Astrocyte (in vitro differentiated cells and primary cell): Measurements from ENCODE around the gene STMN1. TPM values are rescaled to one million over a fixed set of nuclear protein-coding genes. Genes with fewer than 3 reads are reported as not detected.

Source experiments
- DNase-seq: peaks from one replicate; pipeline ENCODE4 v3.0.0-alpha.2; 2010; ENCODE audit warnings: low read depth
- FAIRE-seq: peaks from 2 replicates; lab custom pipeline; 2011; peaks lifted over from hg19 to GRCh38; lab: Jason Lieb, UNC
- H2AFZ ChIP-seq: 2 replicates; pipeline ENCODE4 v1.6.0; 2012; ENCODE audit warnings: low read depth, low read length, inconsistent platforms
- H3K27ac ChIP-seq: 2 replicates; pipeline ENCODE4 v1.5.1; 2011; ENCODE audit warnings: low read depth, low read length, inconsistent platforms
- H3K27me3 ChIP-seq: 2 replicates; pipeline ENCODE4 v1.6.0; 2011; ENCODE audit warnings: low read length, inconsistent platforms; ENCODE audit not compliant: insufficient read depth
- H3K36me3 ChIP-seq: 2 replicates; pipeline ENCODE4 v1.5.1; 2011; ENCODE audit warnings: low read length, inconsistent platforms; ENCODE audit not compliant: insufficient read depth
- H3K4me1 ChIP-seq: 2 replicates; pipeline ENCODE4 v1.5.1; 2011; ENCODE audit warnings: low read length, inconsistent platforms; ENCODE audit not compliant: insufficient read depth
- H3K4me2 ChIP-seq: 2 replicates; pipeline ENCODE4 v1.6.0; 2012; ENCODE audit warnings: low read length, inconsistent platforms
- H3K4me3 ChIP-seq: 2 replicates; pipeline ENCODE4 v1.5.1; 2011; ENCODE audit warnings: low read depth, mild to moderate bottlenecking, low read length, inconsistent platforms; ENCODE audit not compliant: insufficient read depth
- H3K79me2 ChIP-seq: 2 replicates; pipeline ENCODE4 v1.6.0; 2012; ENCODE audit warnings: mild to moderate bottlenecking, low read length, inconsistent platforms; ENCODE audit not compliant: insufficient read depth
- H3K9ac ChIP-seq: 2 replicates; pipeline ENCODE4 v1.6.0; 2012; ENCODE audit warnings: mild to moderate bottlenecking, low read length, inconsistent platforms
- H3K9me3 ChIP-seq: 2 replicates; pipeline ENCODE4 v1.5.1; 2012; ENCODE audit warnings: low read depth, mild to moderate bottlenecking, low read length, inconsistent platforms; ENCODE audit not compliant: insufficient read depth
- H4K20me1 ChIP-seq: 2 replicates; pipeline ENCODE4 v1.6.0; 2012; ENCODE audit warnings: low read length, inconsistent platforms; ENCODE audit not compliant: insufficient read depth
- H3K27ac Mint-ChIP-seq: one replicate; pipeline ENCODE4 v1.8.0; 2021; ENCODE audit warnings: mild to moderate bottlenecking, mixed read lengths; ENCODE audit not compliant: unreplicated experiment
- H3K27me3 Mint-ChIP-seq: one replicate; pipeline ENCODE4 v1.8.0; 2021; ENCODE audit warnings: low read depth, mixed read lengths; ENCODE audit not compliant: unreplicated experiment
- H3K36me3 Mint-ChIP-seq: one replicate; pipeline ENCODE4 v1.8.0; 2021; ENCODE audit warnings: low read depth, mixed read lengths; ENCODE audit not compliant: unreplicated experiment
- H3K4me1 Mint-ChIP-seq: one replicate; pipeline ENCODE4 v1.8.0; 2021; ENCODE audit warnings: low read depth, mixed read lengths; ENCODE audit not compliant: unreplicated experiment
- H3K4me3 Mint-ChIP-seq: one replicate; pipeline ENCODE4 v1.8.0; 2021; ENCODE audit warnings: mild to moderate bottlenecking, moderate library complexity, mixed read lengths; ENCODE audit not compliant: unreplicated experiment
- H3K9me3 Mint-ChIP-seq: one replicate; pipeline ENCODE4 v1.8.0; 2021; ENCODE audit warnings: mild to moderate bottlenecking, mixed read lengths; ENCODE audit not compliant: unreplicated experiment
- EZH2 ChIP-seq: IDR thresholded peaks from 2 replicates; pipeline ENCODE4 v1.6.1; 2012; ENCODE audit warnings: mild to moderate bottlenecking, low read length, inconsistent platforms; ENCODE audit not compliant: insufficient read depth
- total RNA-seq: library from RNA; stranded (reverse); gene quantifications from 2 replicates; pipeline ENCODE4 v1.2.1, GENCODE V29; 2021
- TF ChIP-seq, protein P1 (sequence below): IDR thresholded peaks from 2 replicates; pipeline ENCODE4 v1.5.1; 2011; ENCODE audit warnings: low read depth, mild to moderate bottlenecking, inconsistent platforms, low read length, moderate library complexity; ENCODE audit not compliant: insufficient read depth

The STMN1 gene
- total RNA-seq, 1 donor from 2014 or later: 173 TPM

DNA sequence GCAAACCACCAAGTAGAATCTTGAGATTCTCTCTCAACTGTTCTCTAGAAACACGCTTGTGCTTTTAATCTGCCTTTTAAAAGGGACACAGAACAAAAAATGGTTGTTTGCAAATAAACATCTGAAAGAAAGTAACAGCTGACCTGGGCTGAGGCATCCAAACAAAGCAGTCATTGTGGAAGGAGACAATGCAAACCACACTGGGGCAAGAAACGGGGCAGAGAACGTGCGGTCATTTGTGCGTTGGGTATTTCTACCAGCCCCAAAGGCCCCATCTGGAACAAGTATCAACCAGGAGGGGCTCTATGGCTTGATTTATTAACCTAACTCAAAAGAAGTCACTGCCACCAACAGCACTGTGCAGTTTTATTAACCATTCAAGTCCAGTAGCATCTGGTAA lies 6.0 kb downstream of the STMN1 start:
- Histone ChIP-seq H2AFZ (no peak overlapping the region), H3K4me3 (no peak overlapping the region), H3K4me1 (peaks cover 20% of the 10 kb centered on the region), H3K27me3 (no peaks in the 10 kb centered on the region), H3K79me2 (peaks cover 59% of the 10 kb centered on the region), H3K4me2 (no peak overlapping the region), H4K20me1 (peaks cover 12% of the 10 kb centered on the region), H3K27ac (no peak overlapping the region), H3K9me3 (no peaks in the 10 kb centered on the region), H3K9ac (no peak overlapping the region), H3K36me3 (peaks cover 46% of the 10 kb centered on the region)
- no peaks in the 10 kb centered on the region for H3K9me3 Mint-ChIP-seq
- no peak for DNase-seq
- H3K4me1 Mint-ChIP-seq: peaks cover 23% of the 10 kb centered on the region
- no peaks in the 10 kb centered on the region for H3K27me3 Mint-ChIP-seq
- FAIRE-seq: no peak
- TF ChIP-seq, protein P1, sequence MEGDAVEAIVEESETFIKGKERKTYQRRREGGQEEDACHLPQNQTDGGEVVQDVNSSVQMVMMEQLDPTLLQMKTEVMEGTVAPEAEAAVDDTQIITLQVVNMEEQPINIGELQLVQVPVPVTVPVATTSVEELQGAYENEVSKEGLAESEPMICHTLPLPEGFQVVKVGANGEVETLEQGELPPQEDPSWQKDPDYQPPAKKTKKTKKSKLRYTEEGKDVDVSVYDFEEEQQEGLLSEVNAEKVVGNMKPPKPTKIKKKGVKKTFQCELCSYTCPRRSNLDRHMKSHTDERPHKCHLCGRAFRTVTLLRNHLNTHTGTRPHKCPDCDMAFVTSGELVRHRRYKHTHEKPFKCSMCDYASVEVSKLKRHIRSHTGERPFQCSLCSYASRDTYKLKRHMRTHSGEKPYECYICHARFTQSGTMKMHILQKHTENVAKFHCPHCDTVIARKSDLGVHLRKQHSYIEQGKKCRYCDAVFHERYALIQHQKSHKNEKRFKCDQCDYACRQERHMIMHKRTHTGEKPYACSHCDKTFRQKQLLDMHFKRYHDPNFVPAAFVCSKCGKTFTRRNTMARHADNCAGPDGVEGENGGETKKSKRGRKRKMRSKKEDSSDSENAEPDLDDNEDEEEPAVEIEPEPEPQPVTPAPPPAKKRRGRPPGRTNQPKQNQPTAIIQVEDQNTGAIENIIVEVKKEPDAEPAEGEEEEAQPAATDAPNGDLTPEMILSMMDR: no peak
- no peak for TF ChIP-seq EZH2
- H3K4me3 Mint-ChIP-seq: no peak overlapping the region
- H3K27ac Mint-ChIP-seq: no peak overlapping the region
- H3K36me3 Mint-ChIP-seq: peaks cover 20% of the 10 kb centered on the region

DNA sequence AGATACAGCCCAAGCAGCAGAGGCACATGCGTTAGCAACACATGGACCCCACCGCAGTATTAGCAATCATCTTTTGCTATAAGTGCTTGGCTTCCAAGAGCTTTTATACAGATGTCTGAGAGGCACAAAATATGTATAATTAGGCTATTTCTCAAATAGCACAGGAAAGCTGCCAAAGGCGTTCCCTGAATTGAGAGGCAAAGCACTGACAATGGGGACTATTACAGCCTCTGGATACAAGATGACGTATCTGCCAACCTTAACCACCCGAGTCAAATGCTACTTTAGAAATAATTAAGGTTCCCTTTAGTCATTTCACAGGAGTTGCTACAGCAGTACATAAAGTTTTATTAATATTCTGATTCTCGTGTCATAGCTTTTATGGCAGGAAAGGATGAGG lies 6.4 kb downstream of the STMN1 start:
- no peak overlapping the region for H3K4me3 Mint-ChIP-seq
- peaks cover 20% of the 10 kb centered on the region for H3K36me3 Mint-ChIP-seq
- no peak for FAIRE-seq
- Histone ChIP-seq H3K9me3 (no peaks in the 10 kb centered on the region), H4K20me1 (peaks cover 9% of the 10 kb centered on the region), H3K4me1 (peaks cover 20% of the 10 kb centered on the region), H3K4me2 (no peak overlapping the region), H3K79me2 (peaks cover 55% of the 10 kb centered on the region), H3K27me3 (no peaks in the 10 kb centered on the region), H3K27ac (no peak overlapping the region), H2AFZ (no peak overlapping the region), H3K36me3 (peaks cover 46% of the 10 kb centered on the region), H3K4me3 (no peak overlapping the region), H3K9ac (no peak overlapping the region)
- H3K27ac Mint-ChIP-seq: no peak overlapping the region
- no peaks in the 10 kb centered on the region for H3K9me3 Mint-ChIP-seq
- TF ChIP-seq, protein P1: no peak
- TF ChIP-seq EZH2: no peak
- peaks cover 25% of the 10 kb centered on the region for H3K4me1 Mint-ChIP-seq
- no peak for DNase-seq
- no peaks in the 10 kb centered on the region for H3K27me3 Mint-ChIP-seq

DNA sequence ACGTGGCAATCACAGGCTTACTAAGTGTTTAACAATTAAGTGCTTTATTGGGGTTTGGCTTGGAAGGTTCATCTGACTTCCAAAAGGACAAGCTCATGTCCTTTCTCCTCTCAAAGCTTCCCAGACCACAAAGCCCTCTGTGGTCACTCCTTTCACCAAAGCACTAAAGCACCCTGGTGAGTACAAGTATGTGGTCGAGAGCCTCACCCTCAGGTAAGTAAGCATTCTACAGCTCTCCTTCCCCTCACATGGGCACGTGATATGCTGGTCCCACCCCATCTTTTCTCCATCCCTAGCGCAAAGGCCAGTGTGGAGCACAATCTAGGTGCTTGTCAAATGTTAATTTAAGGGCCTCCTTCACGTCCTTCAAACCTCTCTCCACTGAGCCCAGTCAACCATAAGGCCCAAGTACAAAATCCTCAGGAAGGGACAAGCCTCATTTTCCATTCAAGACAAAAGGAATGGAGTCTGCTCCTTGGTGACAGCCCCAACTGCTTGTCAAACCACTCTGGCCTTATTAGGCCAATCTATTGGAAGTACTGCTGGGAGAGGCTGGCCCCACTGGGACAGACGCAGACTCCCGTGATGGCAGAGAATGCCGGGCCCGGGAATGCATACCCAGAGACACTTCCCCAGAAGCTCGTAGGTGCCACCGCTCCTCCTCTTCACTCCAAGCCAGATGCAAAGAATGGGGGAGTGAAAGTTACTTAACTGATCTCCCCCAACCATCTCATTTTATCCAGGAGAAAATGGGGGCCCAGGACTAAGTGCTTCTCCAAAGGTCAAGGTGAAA lies 7.8 kb downstream of the STMN1 start:
- no peak for FAIRE-seq
- Mint-ChIP-seq H3K4me3 (no peak overlapping the region), H3K36me3 (peaks cover 23% of the 10 kb centered on the region)

More for the DNA sequence above, 7.8 kb downstream of the STMN1 start:
- Histone ChIP-seq H3K27ac (no peak overlapping the region), H3K36me3 (peaks cover 46% of the 10 kb centered on the region), H3K27me3 (no peaks in the 10 kb centered on the region), H2AFZ (no peak overlapping the region), H3K9me3 (no peaks in the 10 kb centered on the region), H4K20me1 (peaks cover 9% of the 10 kb centered on the region), H3K9ac (no peak overlapping the region), H3K4me2 (no peak overlapping the region), H3K4me1 (peaks cover 14% of the 10 kb centered on the region), H3K4me3 (no peak overlapping the region), H3K79me2 (peaks cover 41% of the 10 kb centered on the region)
- Mint-ChIP-seq H3K27me3 (no peaks in the 10 kb centered on the region), H3K9me3 (no peaks in the 10 kb centered on the region), H3K27ac (no peak overlapping the region), H3K4me1 (peaks cover 19% of the 10 kb centered on the region)
- no peak for TF ChIP-seq EZH2
- TF ChIP-seq, protein P1: no peak
- no peak for DNase-seq
